PC-9 (cell line): ENCODE data around the gene ELAVL4. TPM values are rescaled to one million over a fixed set of nuclear protein-coding genes. Genes with fewer than 3 reads are reported as not detected.

Source experiments
- BruUV-seq: library from RNA; stranded (reverse); fragments of 400-500 nt; replicated peaks from 2 replicates; lab custom pipeline; 2021; lab: Mats Ljungman, UMichigan
- CTCF ChIA-PET: fragments of 300-600 bp; sonication (Branson Sonifier 250); formaldehyde crosslinking; loops from one replicate; lab custom pipeline; 2022; ENCODE audit warnings: antibody characterized with exemption; lab: Charles Lee
- POLR2A ChIA-PET: fragments of 300-600 bp; sonication (Branson Sonifier 250); formaldehyde crosslinking; loops from one replicate; lab custom pipeline; 2022; ENCODE audit warnings: antibody characterized with exemption; ENCODE audit not compliant: unreplicated experiment; lab: Charles Lee
- DNase-seq, 2 experiments: peaks; one replicate each; pipeline versions ENCODE4 v3.0.0 to v3.0.0-alpha.2; 2015 to 2022; ENCODE audit warnings: mixed read lengths in 1 of 2
- H2AFZ ChIP-seq: fragments of 200-600 bp; sonication (generic); 2 replicates; pipeline ENCODE4 v1.8.1; 2017; ENCODE audit warnings: antibody characterized with exemption
- H3F3A ChIP-seq: fragments of 200-600 bp; sonication (generic); 2 replicates; pipeline ENCODE4 v1.8.1; 2017; ENCODE audit warnings: antibody characterized with exemption, mild to moderate bottlenecking, low read depth; ENCODE audit not compliant: insufficient read depth
- H3K27ac ChIP-seq: fragments of 200-600 bp; sonication (generic); 2 replicates; pipeline ENCODE4 v1.6.1; 2016; ENCODE audit warnings: mixed run types
- H3K27me3 ChIP-seq: fragments of 200-600 bp; sonication (generic); 2 replicates; pipeline ENCODE4 v1.6.1; 2016; ENCODE audit warnings: low read depth, mixed run types; ENCODE audit not compliant: insufficient read depth
- H3K36me3 ChIP-seq: fragments of 200-600 bp; sonication (generic); 2 replicates; pipeline ENCODE4 v1.6.1; 2016; ENCODE audit warnings: low read depth, mixed run types
- H3K4me1 ChIP-seq: fragments of 200-600 bp; sonication (generic); replicated peaks from 2 replicates; pipeline ENCODE4 v1.6.1; 2016; ENCODE audit warnings: mixed run types; ENCODE audit not compliant: insufficient read depth
- H3K4me2 ChIP-seq: fragments of 200-600 bp; sonication (generic); 2 replicates; pipeline ENCODE4 v1.6.1; 2017; ENCODE audit warnings: mixed run types
- H3K4me3 ChIP-seq: fragments of 200-600 bp; sonication (generic); 2 replicates; pipeline ENCODE4 v1.6.1; 2016; ENCODE audit warnings: mixed run types
- H3K79me2 ChIP-seq: fragments of 200-600 bp; sonication (generic); 2 replicates; pipeline ENCODE4 v1.6.1; 2017; ENCODE audit warnings: low read depth, mixed run types
- H3K9me2 ChIP-seq: fragments of 200-600 bp; sonication (generic); 2 replicates; pipeline ENCODE4 v1.8.1; 2017; ENCODE audit warnings: mild to moderate bottlenecking; ENCODE audit not compliant: insufficient read depth
- H3K9me3 ChIP-seq: fragments of 200-600 bp; sonication (generic); 2 replicates; pipeline ENCODE4 v1.8.1; 2016; ENCODE audit warnings: low read depth; ENCODE audit not compliant: insufficient read depth
- H4K20me1 ChIP-seq: fragments of 200-600 bp; sonication (generic); 2 replicates; pipeline ENCODE4 v1.8.1; 2017; ENCODE audit not compliant: insufficient read depth
- EZH2 ChIP-seq: fragments of 200-600 bp; sonication (generic); IDR thresholded peaks from 2 replicates; pipeline ENCODE4 v1.8.0; 2017; ENCODE audit warnings: antibody characterized with exemption, low read depth
- intact Hi-C: fragments of 100-400 bp; cut with micrococcal nuclease; formaldehyde crosslinking; loops from one replicate; pipeline ENCODE4 v1.10.0; 2022; ENCODE audit not compliant: unreplicated experiment
- total RNA-seq: library from RNA; stranded (reverse); gene quantifications from 2 replicates; pipeline ENCODE4 v1.2.3, GENCODE V29; 2021
- TF ChIP-seq, protein P1 (sequence below): fragments of 200-600 bp; sonication (generic); conservative IDR thresholded peaks from 2 replicates; pipeline ENCODE4 v1.6.1; 2017; ENCODE audit warnings: mixed run types, antibody characterized with exemption, mild to moderate bottlenecking, moderate library complexity

ELAVL4 gene
- total RNA-seq, 1 experiment from 2014 or later = not detected

- no peak for DNase-seq
- Histone ChIP-seq H3K4me1 (no peaks in the 10 kb centered on the region), H3K9me3 (no peaks in the 10 kb centered on the region; the same call in 1 of the 2 replicates), H3K27ac (no peak overlapping the region), H3K9me2 (no peaks in the 10 kb centered on the region), H3F3A (no peaks in the 10 kb centered on the region), H3K79me2 (no peaks in the 10 kb centered on the region), H2AFZ (no peak overlapping the region), H3K36me3 (no peaks in the 10 kb centered on the region), H3K4me2 (no peak overlapping the region), H3K27me3 (peaks cover 14% of the 10 kb centered on the region; the same call in 1 of the 2 replicates), H3K4me3 (no peak overlapping the region), H4K20me1 (no peaks in the 10 kb centered on the region)
- no TSS peak for BruUV-seq
- no peak for TF ChIP-seq EZH2
- TF ChIP-seq, protein P1, sequence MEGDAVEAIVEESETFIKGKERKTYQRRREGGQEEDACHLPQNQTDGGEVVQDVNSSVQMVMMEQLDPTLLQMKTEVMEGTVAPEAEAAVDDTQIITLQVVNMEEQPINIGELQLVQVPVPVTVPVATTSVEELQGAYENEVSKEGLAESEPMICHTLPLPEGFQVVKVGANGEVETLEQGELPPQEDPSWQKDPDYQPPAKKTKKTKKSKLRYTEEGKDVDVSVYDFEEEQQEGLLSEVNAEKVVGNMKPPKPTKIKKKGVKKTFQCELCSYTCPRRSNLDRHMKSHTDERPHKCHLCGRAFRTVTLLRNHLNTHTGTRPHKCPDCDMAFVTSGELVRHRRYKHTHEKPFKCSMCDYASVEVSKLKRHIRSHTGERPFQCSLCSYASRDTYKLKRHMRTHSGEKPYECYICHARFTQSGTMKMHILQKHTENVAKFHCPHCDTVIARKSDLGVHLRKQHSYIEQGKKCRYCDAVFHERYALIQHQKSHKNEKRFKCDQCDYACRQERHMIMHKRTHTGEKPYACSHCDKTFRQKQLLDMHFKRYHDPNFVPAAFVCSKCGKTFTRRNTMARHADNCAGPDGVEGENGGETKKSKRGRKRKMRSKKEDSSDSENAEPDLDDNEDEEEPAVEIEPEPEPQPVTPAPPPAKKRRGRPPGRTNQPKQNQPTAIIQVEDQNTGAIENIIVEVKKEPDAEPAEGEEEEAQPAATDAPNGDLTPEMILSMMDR = no peak
- intact Hi-C loops = no loop called here
- ChIA-PET CTCF (no interaction called here), POLR2A (no interaction called here)
These were observed 43.5 kb downstream of the ELAVL4 start for GRCh38 chr1:50152236-50152635.

DNA sequence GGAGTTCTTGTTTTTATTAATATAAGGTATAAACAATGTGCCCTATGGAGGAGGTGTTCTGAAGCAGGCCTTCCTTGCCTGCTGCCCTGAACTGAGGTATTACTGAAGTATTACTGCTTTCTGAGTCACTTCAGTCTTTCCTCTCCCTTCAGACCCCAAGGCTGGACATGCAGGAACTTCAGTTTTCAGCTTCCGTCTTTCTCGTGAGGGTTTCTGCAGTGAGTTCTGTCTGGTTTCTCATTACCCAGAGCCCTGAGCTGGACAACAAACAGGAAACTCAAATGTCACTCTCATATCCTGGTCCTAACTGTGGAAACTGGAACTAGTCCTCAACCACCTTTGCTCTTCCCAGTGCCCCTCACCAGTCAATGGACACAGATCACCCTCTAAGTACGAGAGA is 46.8 kb downstream of the ELAVL4 start:
- H3K4me2 ChIP-seq = no peak overlapping the region
- no peak for DNase-seq
- no peaks in the 10 kb centered on the region for H3K9me2 ChIP-seq
- no peak overlapping the region for H2AFZ ChIP-seq
- POLR2A ChIA-PET = no interaction called here
- no peak overlapping the region for H3K27ac ChIP-seq
- BruUV-seq = no TSS peak
- intact Hi-C loops = no loop called here
- no peaks in the 10 kb centered on the region for H3K9me3 ChIP-seq
- CTCF ChIA-PET = no interaction called here
- no peak overlapping the region for H3K4me3 ChIP-seq
- H3K79me2 ChIP-seq = no peaks in the 10 kb centered on the region
- no peaks in the 10 kb centered on the region for H3F3A ChIP-seq
- H3K4me1 ChIP-seq = no peaks in the 10 kb centered on the region
- H4K20me1 ChIP-seq = no peaks in the 10 kb centered on the region
- TF ChIP-seq, protein P1 = no peak
- TF ChIP-seq EZH2 = no peak
- peaks cover 21% of the 10 kb centered on the region; the same call in 1 of the 2 replicates for H3K27me3 ChIP-seq
- H3K36me3 ChIP-seq = no peaks in the 10 kb centered on the region

GRCh38 chr1:50156241-50157010 is 47.7 kb downstream of the ELAVL4 start:
- TF ChIP-seq EZH2 = no peak
- Histone ChIP-seq H3K27ac (no peak overlapping the region), H3K36me3 (no peaks in the 10 kb centered on the region), H3K9me2 (no peaks in the 10 kb centered on the region), H4K20me1 (no peaks in the 10 kb centered on the region), H2AFZ (no peak overlapping the region), H3F3A (no peaks in the 10 kb centered on the region), H3K4me1 (no peaks in the 10 kb centered on the region), H3K4me3 (no peak overlapping the region), H3K9me3 (no peaks in the 10 kb centered on the region), H3K79me2 (no peaks in the 10 kb centered on the region), H3K27me3 (peaks cover 27% of the 10 kb centered on the region; the same call in 1 of the 2 replicates), H3K4me2 (no peak overlapping the region)
- BruUV-seq = no TSS peak
- intact Hi-C loops = no loop called here
- ChIA-PET CTCF (no interaction called here), POLR2A (no interaction called here)
- DNase-seq = no peak
